Smooth muscle cell (in vitro differentiated cells): Measurements from ENCODE around the gene ALKBH8. TPM values are rescaled to one million over a fixed set of nuclear protein-coding genes. Genes with fewer than 3 reads are reported as not detected.

Source experiments
- DNase-seq: peaks from one replicate; lab custom pipeline; 2025; ENCODE audit not compliant: unreplicated experiment; lab: John Stamatoyannopoulos, UW
- H2AFZ ChIP-seq: fragments of 200-600 bp; sonication (generic); 2 replicates; pipeline ENCODE4 v1.6.0; 2016; ENCODE audit warnings: antibody characterized with exemption, low read depth, mild to moderate bottlenecking
- H3F3A ChIP-seq: fragments of 200-600 bp; sonication (generic); 2 replicates; pipeline ENCODE4 v1.6.0; 2017; ENCODE audit warnings: antibody characterized with exemption, low read depth
- H3K27ac ChIP-seq: fragments of 200-600 bp; sonication (generic); 2 replicates; pipeline ENCODE4 v1.5.1; 2016; ENCODE audit warnings: low read depth, mild to moderate bottlenecking
- H3K27me3 ChIP-seq: fragments of 200-600 bp; sonication (generic); 2 replicates; pipeline ENCODE4 v1.6.1; 2016; ENCODE audit warnings: low read depth, mild to moderate bottlenecking
- H3K36me3 ChIP-seq: fragments of 200-600 bp; sonication (generic); 2 replicates; pipeline ENCODE4 v1.5.1; 2016; ENCODE audit warnings: low read depth
- H3K4me1 ChIP-seq: fragments of 200-600 bp; sonication (generic); 2 replicates; pipeline ENCODE4 v1.5.1; 2016; ENCODE audit warnings: low read depth
- H3K4me2 ChIP-seq: fragments of 200-600 bp; sonication (generic); 2 replicates; pipeline ENCODE4 v1.6.0; 2016; ENCODE audit warnings: mild to moderate bottlenecking
- H3K4me3 ChIP-seq: fragments of 200-600 bp; sonication (generic); 2 replicates; pipeline ENCODE4 v1.5.1; 2016; ENCODE audit warnings: mild to moderate bottlenecking
- H3K79me2 ChIP-seq: fragments of 200-600 bp; sonication (generic); 2 replicates; pipeline ENCODE4 v1.6.0; 2016; ENCODE audit warnings: low read depth, mild to moderate bottlenecking
- H3K9ac ChIP-seq: fragments of 200-600 bp; sonication (generic); 2 replicates; pipeline ENCODE4 v1.6.0; 2016; ENCODE audit warnings: low read depth
- H3K9me3 ChIP-seq: fragments of 200-600 bp; sonication (generic); replicated peaks from 2 replicates; pipeline ENCODE4 v1.5.1; 2016; ENCODE audit warnings: low read depth
- H4K20me1 ChIP-seq: fragments of 200-600 bp; sonication (generic); 2 replicates; pipeline ENCODE4 v1.6.0; 2016; ENCODE audit warnings: low read depth
- WGBS: methylation state at CpG from one replicate; pipeline ENCODE4 v1.1.7; 2016; ENCODE audit warnings: low lambda C conversion rate; 5-methylcytosine and 5-hydroxymethylcytosine counted together
- polyA plus RNA-seq: library from polyadenylated mRNA; unstranded; fragments of >200 nt; fragmentation: Nextera tagmentation; extraction: Ambion mirVana; gene quantifications from 2 replicates; pipeline ENCODE4 v1.2.1, GENCODE V29; 2016
- total RNA-seq: library from RNA; depleted of rRNA; stranded (reverse); fragments of >200 nt; gene quantifications from 2 replicates; pipeline ENCODE4 v1.2.3, GENCODE V29; 2014
- TF ChIP-seq, protein P1 (sequence below): fragments of 200-600 bp; sonication (generic); IDR thresholded peaks from 2 replicates; pipeline ENCODE4 v1.5.1; 2017; ENCODE audit warnings: borderline replicate concordance, mild to moderate bottlenecking, antibody characterized with exemption; ENCODE audit not compliant: insufficient read depth, poor library complexity, severe bottlenecking

The ALKBH8 gene
- total and polyA plus RNA-seq, 2 experiments from 2014 or later: 3.8 to 8.4 TPM

DNA sequence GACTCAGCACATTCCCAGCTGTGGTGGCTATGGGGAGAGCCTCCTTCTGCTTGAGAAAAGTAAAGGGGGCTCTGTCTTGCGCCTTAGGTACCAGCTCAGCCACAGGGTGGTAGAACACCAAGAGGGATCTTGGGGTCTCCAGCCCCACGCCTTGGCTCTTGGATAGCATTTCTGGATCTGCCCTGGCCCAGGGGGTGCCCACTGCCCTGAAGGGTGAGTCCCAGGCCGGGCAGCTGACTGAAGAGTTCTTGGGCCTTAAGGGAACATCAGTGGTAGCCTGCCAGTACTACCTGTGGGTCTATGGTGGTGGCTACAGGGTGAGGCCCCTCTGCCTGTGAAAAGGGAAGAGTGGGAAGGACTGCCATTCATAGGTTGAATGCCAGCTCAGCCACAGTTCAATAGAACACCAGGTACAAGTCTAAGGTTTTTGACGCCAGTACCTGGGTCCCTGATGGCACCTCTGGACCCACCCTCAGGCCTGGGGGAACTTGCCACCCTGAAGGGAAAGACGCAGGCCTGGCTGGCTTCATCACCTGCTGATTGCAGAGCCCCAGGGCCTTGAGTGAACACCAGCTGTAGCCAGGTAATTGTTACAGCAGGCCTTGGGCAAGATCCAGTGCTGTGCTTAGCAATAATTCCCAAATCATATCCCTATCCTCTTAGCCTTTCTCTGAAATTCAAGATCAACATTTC, 111.8 kb downstream of the ALKBH8 start:
- DNase-seq: no peak
- Histone ChIP-seq H3K4me2 (no peak overlapping the region), H3K4me1 (peaks cover 18% of the 10 kb centered on the region), H3F3A (no peaks in the 10 kb centered on the region), H3K79me2 (peaks cover 39% of the 10 kb centered on the region), H3K27me3 (no peaks in the 10 kb centered on the region), H3K4me3 (no peak overlapping the region), H4K20me1 (no peaks in the 10 kb centered on the region), H3K27ac (no peak overlapping the region), H3K9ac (no peak overlapping the region), H3K9me3 (no peaks in the 10 kb centered on the region), H3K36me3 (peaks cover 10% of the 10 kb centered on the region), H2AFZ (no peak overlapping the region)
- WGBS: 91% methylated on average over 5 of the region's 5 CpGs
- TF ChIP-seq, protein P1, sequence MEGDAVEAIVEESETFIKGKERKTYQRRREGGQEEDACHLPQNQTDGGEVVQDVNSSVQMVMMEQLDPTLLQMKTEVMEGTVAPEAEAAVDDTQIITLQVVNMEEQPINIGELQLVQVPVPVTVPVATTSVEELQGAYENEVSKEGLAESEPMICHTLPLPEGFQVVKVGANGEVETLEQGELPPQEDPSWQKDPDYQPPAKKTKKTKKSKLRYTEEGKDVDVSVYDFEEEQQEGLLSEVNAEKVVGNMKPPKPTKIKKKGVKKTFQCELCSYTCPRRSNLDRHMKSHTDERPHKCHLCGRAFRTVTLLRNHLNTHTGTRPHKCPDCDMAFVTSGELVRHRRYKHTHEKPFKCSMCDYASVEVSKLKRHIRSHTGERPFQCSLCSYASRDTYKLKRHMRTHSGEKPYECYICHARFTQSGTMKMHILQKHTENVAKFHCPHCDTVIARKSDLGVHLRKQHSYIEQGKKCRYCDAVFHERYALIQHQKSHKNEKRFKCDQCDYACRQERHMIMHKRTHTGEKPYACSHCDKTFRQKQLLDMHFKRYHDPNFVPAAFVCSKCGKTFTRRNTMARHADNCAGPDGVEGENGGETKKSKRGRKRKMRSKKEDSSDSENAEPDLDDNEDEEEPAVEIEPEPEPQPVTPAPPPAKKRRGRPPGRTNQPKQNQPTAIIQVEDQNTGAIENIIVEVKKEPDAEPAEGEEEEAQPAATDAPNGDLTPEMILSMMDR: no peak

Other genes starting within 250 kb of the ALKBH8 start
- 17.6 and 19.3 TPM in 2 replicates for gene CWF19L2, start 107.9 kb downstream of the ALKBH8 start, total RNA-seq
- 4.2 and 6.1 TPM in 2 replicates for gene CWF19L2, start 107.9 kb downstream of the ALKBH8 start, polyA plus RNA-seq
- 0.94 and 1.4 TPM in 2 replicates for gene ELMOD1, start 25.4 kb upstream of the ALKBH8 start, total RNA-seq
- 0.24 TPM in 1 of 2 replicates, not detected in the other for gene ELMOD1, start 25.4 kb upstream of the ALKBH8 start, polyA plus RNA-seq
- not detected in 2 replicates for gene SLN, start 146.3 kb upstream of the ALKBH8 start, total RNA-seq
- 0.82 TPM in 1 of 2 replicates, not detected in the other for gene SLN, start 146.3 kb upstream of the ALKBH8 start, polyA plus RNA-seq